ENCODE measurements around the gene COLEC12.

Gene COLEC12

GRCh38 chr18:269480-270095 is 230.9 kb downstream of the COLEC12 start:
- Mint-ChIP-seq H3K9me3 (no peaks in the 10 kb centered on the region), H3K36me3 (ENCODE audit: low read depth) (peaks cover 5% of the 10 kb centered on the region), H3K27me3 (ENCODE audit: low read depth) (peaks cover 3% of the 10 kb centered on the region), H3K4me3 (peak overlapping the region; percentile 94 to 100 (median 99)), H3K4me1 (peaks cover 16% of the 10 kb centered on the region), H3K27ac (peak overlapping the region; percentile 49 to 100 (median 71))
- no peak for TF ChIP-seq CTCF (IDR thresholded peaks at IDR 0.05; ENCODE audit: unreplicated experiment in 3 of 3)

GRCh38 chr18:267688-268552 is 232.6 kb downstream of the COLEC12 start, which contains the start of gene THOC1:
Gene THOC1, minus strand, starts transcription at chr18:268047. Its CDS starts 28 bp downstream, at chr18:268019.
- Mint-ChIP-seq H3K9me3 (no peaks in the 10 kb centered on the region), H3K4me1 (peaks cover 16% of the 10 kb centered on the region), H3K4me3 (peak within 1 kb of the TSS; percentile 94 to 100 (median 99)), H3K27me3 (ENCODE audit: low read depth) (peaks cover 3% of the 10 kb centered on the region), H3K27ac (peak within 1 kb of the TSS; percentile 98 to 100 (median 99)), H3K36me3 (ENCODE audit: low read depth) (peaks cover 19% of the 10 kb centered on the region)
- no peak for TF ChIP-seq CTCF (IDR thresholded peaks at IDR 0.05; ENCODE audit: unreplicated experiment in 3 of 3)

- H3K27ac Mint-ChIP-seq = peak overlapping the region; percentile 98 to 100 (median 99)
- H3K4me3 Mint-ChIP-seq = peak overlapping the region; percentile 94 to 100 (median 99)
- H3K27me3 Mint-ChIP-seq (ENCODE audit: low read depth) = peaks cover 3% of the 10 kb centered on the region
- TF ChIP-seq CTCF (IDR thresholded peaks at IDR 0.05; ENCODE audit: unreplicated experiment in 3 of 3) = no peak
- no peaks in the 10 kb centered on the region for H3K9me3 Mint-ChIP-seq
- H3K36me3 Mint-ChIP-seq (ENCODE audit: low read depth) = peaks cover 19% of the 10 kb centered on the region
- H3K4me1 Mint-ChIP-seq = peaks cover 16% of the 10 kb centered on the region
Measured at GRCh38 chr18:267380-267687, 233.2 kb downstream of the COLEC12 start.

All from nephron (organoid).